K562 (cell line): ENCODE measurements around the gene PTPN7. TPM values are rescaled to one million over a fixed set of nuclear protein-coding genes. Genes with fewer than 3 reads are reported as not detected.

ENCODE experiments used
- ATAC-seq: fragments of 200-7000 bp; cut with Tn5 transposase; 3 replicates; pipeline ENCODE4 v1.9.1; 2020; ENCODE audit warnings: moderate library complexity
- BruUV-seq: library from RNA; stranded (reverse); fragments of 400-500 nt; replicated peaks from 2 replicates; lab custom pipeline; 2021; lab: Mats Ljungman, UMichigan
- CTCF ChIA-PET: fragments of 300-600 bp; formaldehyde crosslinking; extraction: SDS; loops from one replicate; lab custom pipeline; 2021; ENCODE audit warnings: low intra/inter-chr PET ratio; lab: Yijun Ruan, JAX
- POLR2A ChIA-PET: fragments of 300-600, 350-650 bp; sonication (Branson Sonifier 250); formaldehyde crosslinking; extraction: SDS; loops from one replicate; lab custom pipeline; 2021; ENCODE audit warnings: antibody characterized with exemption, inconsistent platforms; lab: Yijun Ruan, JAX
- DNase-seq, 4 experiments: peaks; one replicate each; pipeline versions ENCODE4 v3.0.0 to v3.0.0-alpha.2; 2011 to 2018; ENCODE audit warnings: low spot score in 3 of 4, mixed read lengths in 3 of 4; ENCODE audit errors: extremely low read depth in 1 of 4
- FAIRE-seq: peaks from 2 replicates; lab custom pipeline; 2011; peaks lifted over from hg19 to GRCh38; lab: Jason Lieb, UNC
- H2AFZ ChIP-seq: 2 replicates; pipeline ENCODE4 v1.6.0; 2011; ENCODE audit warnings: low read depth, low read length, control low read depth, inconsistent platforms
- H3K27ac ChIP-seq: fragments of 200-600 bp; 3 replicates; pipeline ENCODE4 v1.8.0; 2011; ENCODE audit warnings: low read depth, mild to moderate bottlenecking, control low read depth, inconsistent platforms, low read length, moderate library complexity, mixed read lengths; ENCODE audit errors: extremely low read depth
- H3K27me3 ChIP-seq, 2 experiments: fragments of 300-600 bp in 1 of 2; 2 replicates in 1 of 2; 3 replicates in 1 of 2; pipeline versions ENCODE4 v1.6.0 to v1.8.0; 2011; ENCODE audit warnings: inconsistent platforms in 2 of 2, low read length in 2 of 2, mild to moderate bottlenecking in 1 of 2, mixed read lengths in 1 of 2, moderate library complexity in 1 of 2; ENCODE audit not compliant: control insufficient read depth in 2 of 2, insufficient read depth in 2 of 2
- H3K36me3 ChIP-seq: fragments of 300-600 bp; 3 replicates; pipeline ENCODE4 v1.8.0; 2011; ENCODE audit warnings: mild to moderate bottlenecking, low read length, inconsistent platforms; ENCODE audit not compliant: control insufficient read depth, insufficient read depth
- H3K4me1 ChIP-seq, 2 experiments: fragments of 200-600 bp in 1 of 2; replicated peaks in 1 of 2; 2 replicates in 1 of 2; 3 replicates in 1 of 2; pipeline versions ENCODE4 v1.5.1 to v1.8.0; 2011; ENCODE audit warnings: inconsistent platforms in 2 of 2, low read length in 2 of 2, mild to moderate bottlenecking in 1 of 2, mixed read lengths in 1 of 2, moderate library complexity in 1 of 2; ENCODE audit not compliant: control insufficient read depth in 2 of 2, insufficient read depth in 2 of 2
- H3K4me2 ChIP-seq: 2 replicates; pipeline ENCODE4 v1.6.1; 2011; ENCODE audit warnings: low read length, control low read depth, inconsistent platforms, mixed read lengths; ENCODE audit not compliant: insufficient read depth
- H3K4me3 ChIP-seq: fragments of 200-600 bp; sonication (generic), shearing (Covaris generic); 2 replicates; pipeline ENCODE4 v1.5.1; 2016; ENCODE audit warnings: control low read depth, inconsistent platforms
- H3K79me2 ChIP-seq: fragments of 200-600 bp; 3 replicates; pipeline ENCODE4 v1.8.0; 2011; ENCODE audit warnings: low read length, inconsistent platforms; ENCODE audit not compliant: control insufficient read depth, insufficient read depth
- H3K9ac ChIP-seq, 2 experiments: 2 replicates each; pipeline versions ENCODE4 v1.6.0 to v1.6.1; 2011; ENCODE audit warnings: low read depth in 2 of 2, low read length in 2 of 2, control low read depth in 1 of 2, inconsistent platforms in 1 of 2, mild to moderate bottlenecking in 1 of 2, mixed read lengths in 1 of 2; ENCODE audit not compliant: insufficient read depth in 1 of 2
- H3K9me1 ChIP-seq: one replicate; pipeline ENCODE4 v1.6.0; 2011; ENCODE audit warnings: inconsistent platforms, mild to moderate bottlenecking, low read length, moderate library complexity; ENCODE audit not compliant: control insufficient read depth, insufficient read depth
- H3K9me3 ChIP-seq: replicated peaks from 2 replicates; pipeline ENCODE4 v1.5.1; 2011; ENCODE audit warnings: low read depth, low read length, inconsistent platforms; ENCODE audit not compliant: control insufficient read depth, insufficient read depth
- H4K20me1 ChIP-seq: replicated peaks from 2 replicates; pipeline ENCODE4 v1.6.1; 2011; ENCODE audit warnings: low read length, inconsistent platforms, mixed read lengths; ENCODE audit not compliant: control insufficient read depth, insufficient read depth
- CBX3 ChIP-seq, 2 experiments: IDR thresholded peaks; 1 replicate in 1 of 2; 2 replicates in 1 of 2; pipeline ENCODE4 v1.6.1; 2012; ENCODE audit warnings: inconsistent platforms in 2 of 2, low read length in 2 of 2, borderline replicate concordance in 1 of 2, control low read depth in 1 of 2
- DACH1 ChIP-seq: fragments of 450-650 bp; IDR thresholded peaks from 2 replicates; pipeline ENCODE4 v1.6.1; 2018; ENCODE audit not compliant: partially characterized antibody
- FOXK1 ChIP-seq: sonication (generic); formaldehyde crosslinking; IDR thresholded peaks from 2 replicates; pipeline ENCODE4 v1.8.0; 2022; ENCODE audit warnings: missing genetic modification reagents, mild to moderate bottlenecking, borderline replicate concordance
- HIVEP1 ChIP-seq: fragments of 250-450 bp; sonication (Bioruptor Pico); IDR thresholded peaks from 2 replicates; pipeline ENCODE4 v1.4.0; 2020; ENCODE audit warnings: mild to moderate bottlenecking
- NCOA4 ChIP-seq: fragments of 450-650 bp; IDR thresholded peaks from 2 replicates; pipeline ENCODE4 v1.6.1; 2018; ENCODE audit warnings: mild to moderate bottlenecking; ENCODE audit not compliant: partially characterized antibody
- SLC30A9 ChIP-seq: fragments of 250-450 bp; sonication (Bioruptor Pico); IDR thresholded peaks from 2 replicates; pipeline ENCODE4 v1.8.0; 2022; ENCODE audit warnings: mild to moderate bottlenecking, moderate library complexity
- TCF7L2 ChIP-seq: fragments of 150-350 bp; IDR thresholded peaks from 2 replicates; pipeline ENCODE4 v1.6.1; 2016; ENCODE audit warnings: low read depth, mild to moderate bottlenecking, low read length, moderate library complexity
- TRIM24 ChIP-seq, 2 experiments: fragments of 450-650 bp; IDR thresholded peaks; 2 replicates each; pipeline ENCODE4 v1.6.1; 2016
- YBX1 ChIP-seq: fragments of 450-650 bp; IDR thresholded peaks from 2 replicates; pipeline ENCODE4 v1.7.1; 2016; ENCODE audit warnings: mild to moderate bottlenecking
- ZFP1 ChIP-seq: fragments of 450-650 bp; formaldehyde crosslinking; IDR thresholded peaks from 2 replicates; pipeline ENCODE4 v1.4.0; 2020; ENCODE audit warnings: mild to moderate bottlenecking, mixed read lengths
- ZNF121 ChIP-seq: sonication (generic); formaldehyde crosslinking; conservative IDR thresholded peaks from 2 replicates; pipeline ENCODE4 v1.8.0; 2022; ENCODE audit warnings: missing genetic modification reagents
- ZNF239 ChIP-seq: fragments of 250-450 bp; sonication (Bioruptor Pico); IDR thresholded peaks from 2 replicates; pipeline ENCODE4 v1.4.0; 2020; ENCODE audit warnings: mild to moderate bottlenecking
- ZNF354B ChIP-seq: fragments of 250-450 bp; sonication (Bioruptor Pico); IDR thresholded peaks from 2 replicates; pipeline ENCODE4 v1.4.0; 2020
- ZNF561 ChIP-seq: fragments of 450-650 bp; formaldehyde crosslinking; conservative IDR thresholded peaks from 2 replicates; pipeline ENCODE4 v1.4.0; 2020; ENCODE audit warnings: mild to moderate bottlenecking, moderate library complexity
- WGBS: fragments of 100-300 bp; shearing (Covaris generic); methylation state at CpG from one replicate; pipeline ENCODE4 v1.1.6; 2016; ENCODE audit warnings: low coverage, mixed read lengths; ENCODE audit not compliant: insufficient coverage; ENCODE audit errors: missing lambda C conversion rate; 5-methylcytosine and 5-hydroxymethylcytosine counted together
- in situ Hi-C: fragments of 300-500 bp; cut with MboI; formaldehyde crosslinking; loops from 4 replicates; pipeline ENCODE4 v1.15.0; 2018; ENCODE audit warnings: inconsistent platforms, mixed read lengths
- intact Hi-C: fragments of 100-400 bp; cut with micrococcal nuclease; formaldehyde crosslinking; loops from 2 replicates; pipeline ENCODE4 v1.14.2; 2022
- polyA plus RNA-seq, 8 experiments: library from polyadenylated mRNA; depleted of rRNA in 4 of 8; stranded (reverse) in 5 of 8; unstranded in 3 of 8; fragments of >200 nt; fragmentation: Nextera tagmentation in 2 of 8; fragmentation: Illumina TruSeq in 1 of 8; extraction: Ambion mirVana in 2 of 8; extraction: Trizol in 1 of 8; gene quantifications; 2 replicates each; pipeline versions ENCODE4 v1.2.1 to v1.2.3, GENCODE V29; 2011 to 2014; ENCODE audit warnings: inconsistent platforms in 1 of 8, missing spikeins in 1 of 8
- total RNA-seq, 7 experiments: library from RNA; depleted of rRNA in 6 of 7; stranded (reverse); fragments of >200 nt in 6 of 7; fragmentation: Illumina TruSeq in 2 of 7; extraction: Trizol in 2 of 7; gene quantifications; 2 replicates each; pipeline versions ENCODE4 v1.2.1 to v1.2.3, GENCODE V29; 2011 to 2021; ENCODE audit warnings: low replicate concordance in 1 of 7
- TF ChIP-seq, protein P1 (sequence below): sonication (generic); formaldehyde crosslinking; IDR thresholded peaks from 2 replicates; pipeline ENCODE4 v1.8.0; 2022; ENCODE audit warnings: mild to moderate bottlenecking, missing genetic modification reagents
- TF ChIP-seq, protein P2 (sequence below): fragments of 150-350 bp; IDR thresholded peaks from 2 replicates; pipeline ENCODE4 v1.6.1; 2014; ENCODE audit warnings: low read depth, mild to moderate bottlenecking, low read length, borderline replicate concordance
- TF ChIP-seq, protein P3 (sequence below): sonication (generic); formaldehyde crosslinking; IDR thresholded peaks from 2 replicates; pipeline ENCODE4 v1.9.0; 2022; ENCODE audit warnings: mild to moderate bottlenecking, missing genetic modification reagents

The PTPN7 gene
- total and polyA plus RNA-seq, 9 of the 15 experiments (the other 6 are each of a cell fraction or from before 2014, with no cell fraction given): 18.7 to 144 (median 120) TPM

DNA sequence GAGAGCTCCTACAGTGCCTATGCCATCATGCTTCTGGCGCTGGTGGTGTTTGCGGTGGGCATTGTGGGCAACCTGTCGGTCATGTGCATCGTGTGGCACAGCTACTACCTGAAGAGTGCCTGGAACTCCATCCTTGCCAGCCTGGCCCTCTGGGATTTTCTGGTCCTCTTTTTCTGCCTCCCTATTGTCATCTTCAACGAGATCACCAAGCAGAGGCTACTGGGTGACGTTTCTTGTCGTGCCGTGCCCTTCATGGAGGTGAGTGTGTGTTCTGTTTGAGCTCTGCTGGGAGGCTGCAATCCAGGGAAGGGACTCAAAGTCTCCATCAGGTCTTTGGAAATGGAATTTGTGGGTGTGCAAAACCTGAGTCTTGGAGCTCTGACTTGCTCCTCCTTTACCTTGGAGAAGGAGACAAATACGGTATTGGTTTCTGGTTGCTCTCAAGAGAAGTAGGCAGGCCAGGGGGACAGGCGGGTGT, 37.0 kb downstream of the PTPN7 start:
- DNase-seq: no peak
- no peaks in the 10 kb centered on the region for H3K9me1 ChIP-seq
- peaks cover 38 to 73% of the 10 kb centered on the region in 2 experiments for H3K27me3 ChIP-seq
- no peak overlapping the region for H3K9ac ChIP-seq
- H3K4me2 ChIP-seq: no peak overlapping the region
- no peak for FAIRE-seq
- H2AFZ ChIP-seq: no peak overlapping the region
- intact Hi-C loops (no loop called here), in situ Hi-C loops (loop anchor here (5.0 kb wide), 2 partner anchors 121 to 231 kb away; no protein-coding TSS in a partner anchor)
- H3K4me3 ChIP-seq: no peak overlapping the region
- CTCF ChIA-PET: interaction anchor here (1.0 to 1.6 kb wide), 3 partner anchors 114 to 227 kb away, joined by 3 to 9 read pairs (median 3); partner anchors contain the start of gene ELF3
- BruUV-seq: no TSS peak
- H3K36me3 ChIP-seq: no peaks in the 10 kb centered on the region
- POLR2A ChIA-PET: interaction anchor here (0.5 to 2.5 kb wide), 10 partner anchors 9 to 259 kb away, joined by 3 to 9 read pairs (median 4); no protein-coding TSS in a partner anchor
- H3K9me3 ChIP-seq: no peaks in the 10 kb centered on the region
- TF ChIP-seq SLC30A9 (CRISPR knock-in tag): no peak
- no peak for TF ChIP-seq TRIM24 (IDR thresholded peaks at IDR 0.05)
- TF ChIP-seq, protein P1, sequence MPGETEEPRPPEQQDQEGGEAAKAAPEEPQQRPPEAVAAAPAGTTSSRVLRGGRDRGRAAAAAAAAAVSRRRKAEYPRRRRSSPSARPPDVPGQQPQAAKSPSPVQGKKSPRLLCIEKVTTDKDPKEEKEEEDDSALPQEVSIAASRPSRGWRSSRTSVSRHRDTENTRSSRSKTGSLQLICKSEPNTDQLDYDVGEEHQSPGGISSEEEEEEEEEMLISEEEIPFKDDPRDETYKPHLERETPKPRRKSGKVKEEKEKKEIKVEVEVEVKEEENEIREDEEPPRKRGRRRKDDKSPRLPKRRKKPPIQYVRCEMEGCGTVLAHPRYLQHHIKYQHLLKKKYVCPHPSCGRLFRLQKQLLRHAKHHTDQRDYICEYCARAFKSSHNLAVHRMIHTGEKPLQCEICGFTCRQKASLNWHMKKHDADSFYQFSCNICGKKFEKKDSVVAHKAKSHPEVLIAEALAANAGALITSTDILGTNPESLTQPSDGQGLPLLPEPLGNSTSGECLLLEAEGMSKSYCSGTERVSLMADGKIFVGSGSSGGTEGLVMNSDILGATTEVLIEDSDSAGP (CRISPR knock-in tag): no peak
- TF ChIP-seq, protein P2, sequence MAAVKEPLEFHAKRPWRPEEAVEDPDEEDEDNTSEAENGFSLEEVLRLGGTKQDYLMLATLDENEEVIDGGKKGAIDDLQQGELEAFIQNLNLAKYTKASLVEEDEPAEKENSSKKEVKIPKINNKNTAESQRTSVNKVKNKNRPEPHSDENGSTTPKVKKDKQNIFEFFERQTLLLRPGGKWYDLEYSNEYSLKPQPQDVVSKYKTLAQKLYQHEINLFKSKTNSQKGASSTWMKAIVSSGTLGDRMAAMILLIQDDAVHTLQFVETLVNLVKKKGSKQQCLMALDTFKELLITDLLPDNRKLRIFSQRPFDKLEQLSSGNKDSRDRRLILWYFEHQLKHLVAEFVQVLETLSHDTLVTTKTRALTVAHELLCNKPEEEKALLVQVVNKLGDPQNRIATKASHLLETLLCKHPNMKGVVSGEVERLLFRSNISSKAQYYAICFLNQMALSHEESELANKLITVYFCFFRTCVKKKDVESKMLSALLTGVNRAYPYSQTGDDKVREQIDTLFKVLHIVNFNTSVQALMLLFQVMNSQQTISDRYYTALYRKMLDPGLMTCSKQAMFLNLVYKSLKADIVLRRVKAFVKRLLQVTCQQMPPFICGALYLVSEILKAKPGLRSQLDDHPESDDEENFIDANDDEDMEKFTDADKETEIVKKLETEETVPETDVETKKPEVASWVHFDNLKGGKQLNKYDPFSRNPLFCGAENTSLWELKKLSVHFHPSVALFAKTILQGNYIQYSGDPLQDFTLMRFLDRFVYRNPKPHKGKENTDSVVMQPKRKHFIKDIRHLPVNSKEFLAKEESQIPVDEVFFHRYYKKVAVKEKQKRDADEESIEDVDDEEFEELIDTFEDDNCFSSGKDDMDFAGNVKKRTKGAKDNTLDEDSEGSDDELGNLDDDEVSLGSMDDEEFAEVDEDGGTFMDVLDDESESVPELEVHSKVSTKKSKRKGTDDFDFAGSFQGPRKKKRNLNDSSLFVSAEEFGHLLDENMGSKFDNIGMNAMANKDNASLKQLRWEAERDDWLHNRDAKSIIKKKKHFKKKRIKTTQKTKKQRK: no peak
- no peak for TF ChIP-seq TCF7L2
- TF ChIP-seq NCOA4: no peak
- no peak for TF ChIP-seq DACH1
- no peak for TF ChIP-seq ZFP1
- TF ChIP-seq ZNF239 (CRISPR knock-in tag): no peak
- TF ChIP-seq CBX3 (IDR thresholded peaks at IDR 0.05; ENCODE audit: borderline replicate concordance in 1 of 2, low read length in 2 of 2): no peak
- TF ChIP-seq, protein P3, sequence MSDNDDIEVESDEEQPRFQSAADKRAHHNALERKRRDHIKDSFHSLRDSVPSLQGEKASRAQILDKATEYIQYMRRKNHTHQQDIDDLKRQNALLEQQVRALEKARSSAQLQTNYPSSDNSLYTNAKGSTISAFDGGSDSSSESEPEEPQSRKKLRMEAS: no peak
- TF ChIP-seq ZNF354B (CRISPR knock-in tag): no peak
- TF ChIP-seq ZNF121 (CRISPR knock-in tag): no peak
- no peak for TF ChIP-seq ZNF561 (CRISPR knock-in tag)
- no peak for TF ChIP-seq HIVEP1 (CRISPR knock-in tag)
- no peak for TF ChIP-seq YBX1
- TF ChIP-seq FOXK1 (CRISPR knock-in tag): no peak
- ATAC-seq: no peak
- H3K27ac ChIP-seq: no peak overlapping the region
- H3K79me2 ChIP-seq: no peaks in the 10 kb centered on the region
- WGBS: 7% methylated on average over 10 of the region's 10 CpGs
- peaks cover 13% of the 10 kb centered on the region; the same call in 1 of the 2 replicates for H4K20me1 ChIP-seq
- peaks cover 5 to 17% of the 10 kb centered on the region in 2 experiments; a peak in 4 of 5 replicates for H3K4me1 ChIP-seq
